PC-9 (cell line): ENCODE results near the gene MAMLD1. TPM values are rescaled to one million over a fixed set of nuclear protein-coding genes. Genes with fewer than 3 reads are reported as not detected.

Experiments used
- BruUV-seq: library from RNA; stranded (reverse); fragments of 400-500 nt; replicated peaks from 2 replicates; lab custom pipeline; 2021; lab: Mats Ljungman, UMichigan
- CTCF ChIA-PET: fragments of 300-600 bp; sonication (Branson Sonifier 250); formaldehyde crosslinking; loops from one replicate; lab custom pipeline; 2022; ENCODE audit warnings: antibody characterized with exemption; lab: Charles Lee
- POLR2A ChIA-PET: fragments of 300-600 bp; sonication (Branson Sonifier 250); formaldehyde crosslinking; loops from one replicate; lab custom pipeline; 2022; ENCODE audit warnings: antibody characterized with exemption; ENCODE audit not compliant: unreplicated experiment; lab: Charles Lee
- DNase-seq, 2 experiments: peaks; one replicate each; pipeline versions ENCODE4 v3.0.0 to v3.0.0-alpha.2; 2015 to 2022; ENCODE audit warnings: mixed read lengths in 1 of 2
- H2AFZ ChIP-seq: fragments of 200-600 bp; sonication (generic); 2 replicates; pipeline ENCODE4 v1.8.1; 2017; ENCODE audit warnings: antibody characterized with exemption
- H3F3A ChIP-seq: fragments of 200-600 bp; sonication (generic); 2 replicates; pipeline ENCODE4 v1.8.1; 2017; ENCODE audit warnings: antibody characterized with exemption, mild to moderate bottlenecking, low read depth; ENCODE audit not compliant: insufficient read depth
- H3K27ac ChIP-seq: fragments of 200-600 bp; sonication (generic); 2 replicates; pipeline ENCODE4 v1.6.1; 2016; ENCODE audit warnings: mixed run types
- H3K27me3 ChIP-seq: fragments of 200-600 bp; sonication (generic); 2 replicates; pipeline ENCODE4 v1.6.1; 2016; ENCODE audit warnings: low read depth, mixed run types; ENCODE audit not compliant: insufficient read depth
- H3K36me3 ChIP-seq: fragments of 200-600 bp; sonication (generic); 2 replicates; pipeline ENCODE4 v1.6.1; 2016; ENCODE audit warnings: low read depth, mixed run types
- H3K4me1 ChIP-seq: fragments of 200-600 bp; sonication (generic); replicated peaks from 2 replicates; pipeline ENCODE4 v1.6.1; 2016; ENCODE audit warnings: mixed run types; ENCODE audit not compliant: insufficient read depth
- H3K4me2 ChIP-seq: fragments of 200-600 bp; sonication (generic); 2 replicates; pipeline ENCODE4 v1.6.1; 2017; ENCODE audit warnings: mixed run types
- H3K4me3 ChIP-seq: fragments of 200-600 bp; sonication (generic); 2 replicates; pipeline ENCODE4 v1.6.1; 2016; ENCODE audit warnings: mixed run types
- H3K79me2 ChIP-seq: fragments of 200-600 bp; sonication (generic); 2 replicates; pipeline ENCODE4 v1.6.1; 2017; ENCODE audit warnings: low read depth, mixed run types
- H3K9me2 ChIP-seq: fragments of 200-600 bp; sonication (generic); 2 replicates; pipeline ENCODE4 v1.8.1; 2017; ENCODE audit warnings: mild to moderate bottlenecking; ENCODE audit not compliant: insufficient read depth
- H3K9me3 ChIP-seq: fragments of 200-600 bp; sonication (generic); 2 replicates; pipeline ENCODE4 v1.8.1; 2016; ENCODE audit warnings: low read depth; ENCODE audit not compliant: insufficient read depth
- H4K20me1 ChIP-seq: fragments of 200-600 bp; sonication (generic); 2 replicates; pipeline ENCODE4 v1.8.1; 2017; ENCODE audit not compliant: insufficient read depth
- CTCF ChIP-seq: fragments of 200-600 bp; sonication (generic); conservative IDR thresholded peaks from 2 replicates; pipeline ENCODE4 v1.6.1; 2017; ENCODE audit warnings: mixed run types, antibody characterized with exemption, mild to moderate bottlenecking, moderate library complexity
- EZH2 ChIP-seq: fragments of 200-600 bp; sonication (generic); IDR thresholded peaks from 2 replicates; pipeline ENCODE4 v1.8.0; 2017; ENCODE audit warnings: antibody characterized with exemption, low read depth
- intact Hi-C: fragments of 100-400 bp; cut with micrococcal nuclease; formaldehyde crosslinking; loops from one replicate; pipeline ENCODE4 v1.10.0; 2022; ENCODE audit not compliant: unreplicated experiment
- total RNA-seq: library from RNA; stranded (reverse); gene quantifications from 2 replicates; pipeline ENCODE4 v1.2.3, GENCODE V29; 2021

The MAMLD1 gene
- total RNA-seq, 1 experiment from 2014 or later: 2.5 TPM

DNA sequence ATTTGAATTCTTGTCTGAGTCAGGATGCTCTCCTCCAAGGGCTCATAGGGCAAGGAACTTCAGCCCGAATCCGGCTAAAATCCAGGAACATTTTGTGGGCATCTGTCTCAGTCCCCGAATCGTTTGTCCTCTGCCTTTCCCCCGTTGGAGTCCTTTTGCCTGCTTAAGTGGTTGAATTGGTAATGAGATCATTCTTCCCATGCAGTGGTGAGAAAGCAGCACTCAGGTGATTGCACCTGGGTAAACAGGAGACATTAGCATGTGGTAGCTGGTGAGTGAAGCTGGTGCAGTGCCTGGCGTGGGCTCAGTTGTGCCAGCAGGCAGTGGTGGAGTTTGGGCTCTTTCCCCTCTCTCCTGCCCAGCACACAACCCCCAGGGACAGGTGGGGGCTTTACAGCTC, 143.4 kb downstream of the MAMLD1 start:
- Histone ChIP-seq H2AFZ (no peak overlapping the region), H3K9me2 (no peaks in the 10 kb centered on the region), H3K79me2 (no peaks in the 10 kb centered on the region), H3K27me3 (no peaks in the 10 kb centered on the region), H3F3A (no peaks in the 10 kb centered on the region), H3K4me3 (no peak overlapping the region), H3K36me3 (no peaks in the 10 kb centered on the region), H3K9me3 (no peaks in the 10 kb centered on the region), H3K27ac (no peak overlapping the region), H3K4me2 (no peak overlapping the region), H4K20me1 (no peaks in the 10 kb centered on the region), H3K4me1 (peaks cover 6% of the 10 kb centered on the region)
- DNase-seq: no peak
- ChIA-PET CTCF (no interaction called here), POLR2A (no interaction called here)
- intact Hi-C loops: no loop called here
- TF ChIP-seq EZH2: no peak
- BruUV-seq: no TSS peak

GRCh38 chrX:150507251-150507856, 144.2 kb downstream of the MAMLD1 start:
- POLR2A ChIA-PET: no interaction called here

GRCh38 chrX:150508018-150508417, 144.9 kb downstream of the MAMLD1 start:
- H3K27ac ChIP-seq: no peak overlapping the region
- no peak overlapping the region for H2AFZ ChIP-seq
- peaks cover 6% of the 10 kb centered on the region for H3K4me1 ChIP-seq
- H3K27me3 ChIP-seq: no peaks in the 10 kb centered on the region
- no peaks in the 10 kb centered on the region for H3K9me2 ChIP-seq
- H3K4me2 ChIP-seq: no peak overlapping the region
- no TSS peak for BruUV-seq
- H3F3A ChIP-seq: no peaks in the 10 kb centered on the region
- intact Hi-C loops: no loop called here
- ChIA-PET CTCF (no interaction called here), POLR2A (no interaction called here)
- DNase-seq: no peak
- H3K79me2 ChIP-seq: no peaks in the 10 kb centered on the region
- TF ChIP-seq EZH2 (no peak), CTCF (no peak)
- H3K36me3 ChIP-seq: no peaks in the 10 kb centered on the region
- H3K9me3 ChIP-seq: no peaks in the 10 kb centered on the region
- H3K4me3 ChIP-seq: no peak overlapping the region
- no peaks in the 10 kb centered on the region for H4K20me1 ChIP-seq

More at GRCh38 chrX:150507251-150507856, 144.2 kb downstream of the MAMLD1 start:
- CTCF ChIA-PET: no interaction called here
- H3F3A ChIP-seq: no peaks in the 10 kb centered on the region
- intact Hi-C loops: no loop called here
- H2AFZ ChIP-seq: no peak overlapping the region
- H3K27me3 ChIP-seq: no peaks in the 10 kb centered on the region
- H3K79me2 ChIP-seq: no peaks in the 10 kb centered on the region
- H3K4me1 ChIP-seq: peaks cover 6% of the 10 kb centered on the region
- H3K9me2 ChIP-seq: no peaks in the 10 kb centered on the region
- no peaks in the 10 kb centered on the region for H4K20me1 ChIP-seq
- TF ChIP-seq EZH2 (no peak), CTCF (no peak)
- H3K27ac ChIP-seq: no peak overlapping the region
- no TSS peak for BruUV-seq
- no peak overlapping the region for H3K4me2 ChIP-seq
- no peak for DNase-seq
- no peak overlapping the region for H3K4me3 ChIP-seq
- no peaks in the 10 kb centered on the region for H3K36me3 ChIP-seq
- H3K9me3 ChIP-seq: no peaks in the 10 kb centered on the region
